ENCODE data around the gene TRAPPC8.
"Not testable (repeated sequence)": the region's sequence is repeated elsewhere in the genome, so short reads cannot be mapped to it uniquely, and the experiment has no call there.

The TRAPPC8 gene

GRCh38 chr18:31810336-31811130 lies 132.4 kb downstream of the TRAPPC8 start:
- TF ChIP-seq SPI1 (IDR thresholded peaks at IDR 0.05; ENCODE audit: borderline replicate concordance, low read depth) = peak; percentile 30; the same call in 1 of the 2 replicates
- H3K4me3 ChIP-seq (replicated peaks; ENCODE audit: insufficient read depth, low read length); H3K27me3 ChIP-seq (ENCODE audit: insufficient read depth, poor library complexity, severe bottlenecking); DNase-seq (ENCODE audit: low read depth in 1 of 2, low spot score in 1 of 2); H3K27ac ChIP-seq (replicated peaks): not testable (repeated sequence)

GRCh38 chr18:31809049-31809448 lies 133.9 kb downstream of the TRAPPC8 start:
- not testable (repeated sequence) for H3K27ac ChIP-seq (replicated peaks); H3K4me3 ChIP-seq (replicated peaks; ENCODE audit: insufficient read depth, low read length); DNase-seq (ENCODE audit: low read depth in 1 of 2, low spot score in 1 of 2); H3K27me3 ChIP-seq (ENCODE audit: insufficient read depth, poor library complexity, severe bottlenecking)

DNA sequence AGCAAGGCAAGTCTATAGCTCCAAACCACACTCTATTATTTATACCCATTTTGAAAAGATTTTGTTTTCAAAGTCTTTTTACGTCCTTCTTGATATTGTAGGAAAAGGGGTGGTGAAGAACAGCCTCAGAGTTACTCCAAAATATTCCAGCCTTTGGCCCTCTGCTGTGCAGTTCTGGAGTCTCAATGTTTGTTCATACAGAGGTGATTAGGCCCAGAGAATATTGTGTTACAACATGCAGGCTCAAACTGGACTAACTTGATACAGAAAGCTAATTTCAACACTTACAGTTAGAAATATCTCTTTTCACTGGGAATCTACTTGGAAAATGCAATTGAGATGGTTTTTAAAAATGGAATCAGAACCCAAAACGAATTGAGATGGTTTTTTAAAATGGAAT lies 141.8 kb downstream of the TRAPPC8 start:
- H3K27me3 ChIP-seq (ENCODE audit: insufficient read depth, poor library complexity, severe bottlenecking) = no peaks in the 10 kb centered on the region
- H3K4me3 ChIP-seq (replicated peaks; ENCODE audit: insufficient read depth, low read length) = no peak overlapping the region
- no peak for DNase-seq (ENCODE audit: low read depth in 1 of 2, low spot score in 1 of 2)
- H3K27ac ChIP-seq (replicated peaks) = no peak overlapping the region
- TF ChIP-seq SPI1 (IDR thresholded peaks at IDR 0.05; ENCODE audit: borderline replicate concordance, low read depth) (no peak), POLR2AphosphoS5 (IDR thresholded peaks at IDR 0.05; ENCODE audit: low read depth) (no peak), GABPA (IDR thresholded peaks at IDR 0.05; ENCODE audit: low read depth) (no peak)
- TF ChIP-seq, protein P1, sequence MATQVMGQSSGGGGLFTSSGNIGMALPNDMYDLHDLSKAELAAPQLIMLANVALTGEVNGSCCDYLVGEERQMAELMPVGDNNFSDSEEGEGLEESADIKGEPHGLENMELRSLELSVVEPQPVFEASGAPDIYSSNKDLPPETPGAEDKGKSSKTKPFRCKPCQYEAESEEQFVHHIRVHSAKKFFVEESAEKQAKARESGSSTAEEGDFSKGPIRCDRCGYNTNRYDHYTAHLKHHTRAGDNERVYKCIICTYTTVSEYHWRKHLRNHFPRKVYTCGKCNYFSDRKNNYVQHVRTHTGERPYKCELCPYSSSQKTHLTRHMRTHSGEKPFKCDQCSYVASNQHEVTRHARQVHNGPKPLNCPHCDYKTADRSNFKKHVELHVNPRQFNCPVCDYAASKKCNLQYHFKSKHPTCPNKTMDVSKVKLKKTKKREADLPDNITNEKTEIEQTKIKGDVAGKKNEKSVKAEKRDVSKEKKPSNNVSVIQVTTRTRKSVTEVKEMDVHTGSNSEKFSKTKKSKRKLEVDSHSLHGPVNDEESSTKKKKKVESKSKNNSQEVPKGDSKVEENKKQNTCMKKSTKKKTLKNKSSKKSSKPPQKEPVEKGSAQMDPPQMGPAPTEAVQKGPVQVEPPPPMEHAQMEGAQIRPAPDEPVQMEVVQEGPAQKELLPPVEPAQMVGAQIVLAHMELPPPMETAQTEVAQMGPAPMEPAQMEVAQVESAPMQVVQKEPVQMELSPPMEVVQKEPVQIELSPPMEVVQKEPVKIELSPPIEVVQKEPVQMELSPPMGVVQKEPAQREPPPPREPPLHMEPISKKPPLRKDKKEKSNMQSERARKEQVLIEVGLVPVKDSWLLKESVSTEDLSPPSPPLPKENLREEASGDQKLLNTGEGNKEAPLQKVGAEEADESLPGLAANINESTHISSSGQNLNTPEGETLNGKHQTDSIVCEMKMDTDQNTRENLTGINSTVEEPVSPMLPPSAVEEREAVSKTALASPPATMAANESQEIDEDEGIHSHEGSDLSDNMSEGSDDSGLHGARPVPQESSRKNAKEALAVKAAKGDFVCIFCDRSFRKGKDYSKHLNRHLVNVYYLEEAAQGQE (IDR thresholded peaks at IDR 0.05; ENCODE audit: insufficient replicate concordance, low read depth) = no peak
- TF ChIP-seq, protein P2, sequence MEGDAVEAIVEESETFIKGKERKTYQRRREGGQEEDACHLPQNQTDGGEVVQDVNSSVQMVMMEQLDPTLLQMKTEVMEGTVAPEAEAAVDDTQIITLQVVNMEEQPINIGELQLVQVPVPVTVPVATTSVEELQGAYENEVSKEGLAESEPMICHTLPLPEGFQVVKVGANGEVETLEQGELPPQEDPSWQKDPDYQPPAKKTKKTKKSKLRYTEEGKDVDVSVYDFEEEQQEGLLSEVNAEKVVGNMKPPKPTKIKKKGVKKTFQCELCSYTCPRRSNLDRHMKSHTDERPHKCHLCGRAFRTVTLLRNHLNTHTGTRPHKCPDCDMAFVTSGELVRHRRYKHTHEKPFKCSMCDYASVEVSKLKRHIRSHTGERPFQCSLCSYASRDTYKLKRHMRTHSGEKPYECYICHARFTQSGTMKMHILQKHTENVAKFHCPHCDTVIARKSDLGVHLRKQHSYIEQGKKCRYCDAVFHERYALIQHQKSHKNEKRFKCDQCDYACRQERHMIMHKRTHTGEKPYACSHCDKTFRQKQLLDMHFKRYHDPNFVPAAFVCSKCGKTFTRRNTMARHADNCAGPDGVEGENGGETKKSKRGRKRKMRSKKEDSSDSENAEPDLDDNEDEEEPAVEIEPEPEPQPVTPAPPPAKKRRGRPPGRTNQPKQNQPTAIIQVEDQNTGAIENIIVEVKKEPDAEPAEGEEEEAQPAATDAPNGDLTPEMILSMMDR (IDR thresholded peaks at IDR 0.05; ENCODE audit: insufficient read depth, low read length) = no peak

GRCh38 chr18:31799257-31799656 lies 143.7 kb downstream of the TRAPPC8 start:
- not testable (repeated sequence) for H3K4me3 ChIP-seq (replicated peaks; ENCODE audit: insufficient read depth, low read length); H3K27ac ChIP-seq (replicated peaks); H3K27me3 ChIP-seq (ENCODE audit: insufficient read depth, poor library complexity, severe bottlenecking); DNase-seq (ENCODE audit: low read depth in 1 of 2, low spot score in 1 of 2)

DNA sequence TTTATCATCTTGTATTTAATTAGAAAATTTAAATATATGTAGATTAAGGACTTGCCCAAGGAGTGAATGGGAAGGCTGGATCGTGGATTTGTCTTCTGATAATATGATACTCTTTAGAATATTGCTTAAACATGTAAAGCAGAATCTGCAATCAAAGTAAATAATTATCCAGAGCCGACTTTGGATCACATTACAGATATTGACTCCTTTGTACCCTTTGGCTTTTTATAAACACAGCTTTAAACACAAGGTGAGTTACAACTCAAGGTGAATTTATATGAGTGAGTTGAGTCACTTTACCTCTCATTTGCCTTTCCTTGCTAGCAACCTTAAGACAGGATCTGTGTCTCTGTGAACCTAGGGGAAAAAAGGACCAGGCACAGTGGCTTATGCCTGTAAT lies 144.5 kb downstream of the TRAPPC8 start:
- TF ChIP-seq SPI1 (IDR thresholded peaks at IDR 0.05; ENCODE audit: borderline replicate concordance, low read depth) (no peak), GABPA (IDR thresholded peaks at IDR 0.05; ENCODE audit: low read depth) (no peak), POLR2AphosphoS5 (IDR thresholded peaks at IDR 0.05; ENCODE audit: low read depth) (no peak)
- TF ChIP-seq, protein P1 (IDR thresholded peaks at IDR 0.05; ENCODE audit: insufficient replicate concordance, low read depth) = no peak
- TF ChIP-seq, protein P2 (IDR thresholded peaks at IDR 0.05; ENCODE audit: insufficient read depth, low read length) = no peak
- H3K4me3 ChIP-seq (replicated peaks; ENCODE audit: insufficient read depth, low read length) = no peak overlapping the region
- no peak overlapping the region for H3K27ac ChIP-seq (replicated peaks)
- DNase-seq (ENCODE audit: low read depth in 1 of 2, low spot score in 1 of 2) = no peak
- H3K27me3 ChIP-seq (ENCODE audit: insufficient read depth, poor library complexity, severe bottlenecking) = no peaks in the 10 kb centered on the region
